RWPE2 (cell line): ENCODE data around the gene AKAP12.
A peak's percentile ranks its signal among the peaks of the same experiment; 100 is the strongest.

ENCODE experiments used
- ATAC-seq: fragments of 200-7000 bp; cut with Tn5 transposase; 3 replicates; pipeline ENCODE4 v1.9.1; 2021; ENCODE audit warnings: low read depth
- DNase-seq: peaks from one replicate; pipeline ENCODE4 v3.0.0-alpha.2; 2020; ENCODE audit warnings: low spot score
- H3K27ac ChIP-seq: fragments of 450-650 bp; 2 replicates; pipeline ENCODE4 v1.5.1; 2017; ENCODE audit warnings: mild to moderate bottlenecking; ENCODE audit not compliant: poor library complexity, severe bottlenecking
- H3K27me3 ChIP-seq: fragments of 250-450 bp; sonication (Bioruptor Pico); 2 replicates; pipeline ENCODE4 v1.5.1; 2021; ENCODE audit warnings: mild to moderate bottlenecking, moderate library complexity; ENCODE audit not compliant: insufficient read depth, poor library complexity, severe bottlenecking
- H3K36me3 ChIP-seq: fragments of 250-450 bp; sonication (Bioruptor Pico); 2 replicates; pipeline ENCODE4 v1.5.1; 2020; ENCODE audit warnings: low read depth, mild to moderate bottlenecking, moderate library complexity
- H3K4me1 ChIP-seq: fragments of 250-450 bp; sonication (Bioruptor Pico); 2 replicates; pipeline ENCODE4 v1.5.1; 2021; ENCODE audit warnings: mild to moderate bottlenecking, moderate library complexity; ENCODE audit not compliant: insufficient read depth, poor library complexity, severe bottlenecking
- H3K4me3 ChIP-seq: fragments of 250-450 bp; sonication (Bioruptor Pico); 2 replicates; pipeline ENCODE4 v1.5.1; 2021; ENCODE audit warnings: mild to moderate bottlenecking, moderate library complexity; ENCODE audit not compliant: severe bottlenecking
- H3K9me3 ChIP-seq: fragments of 250-450 bp; sonication (Bioruptor Pico); 2 replicates; pipeline ENCODE4 v1.5.1; 2021; ENCODE audit warnings: mild to moderate bottlenecking, moderate library complexity; ENCODE audit not compliant: severe bottlenecking
- CTCF ChIP-seq: fragments of 450-650 bp; IDR thresholded peaks from one replicate; pipeline ENCODE4 v1.5.1; 2017; ENCODE audit warnings: mild to moderate bottlenecking, moderate library complexity; ENCODE audit not compliant: poor library complexity, severe bottlenecking

The AKAP12 gene

GRCh38 chr6:151359486-151359885 is 119.7 kb downstream of the AKAP12 start:
- no peak for TF ChIP-seq CTCF
- Histone ChIP-seq H3K4me3 (no peak overlapping the region), H3K36me3 (peaks cover 4% of the 10 kb centered on the region), H3K27me3 (no peaks in the 10 kb centered on the region), H3K9me3 (no peaks in the 10 kb centered on the region), H3K4me1 (no peaks in the 10 kb centered on the region), H3K27ac (no peak overlapping the region)
- ATAC-seq (no peak), DNase-seq (no peak)

DNA sequence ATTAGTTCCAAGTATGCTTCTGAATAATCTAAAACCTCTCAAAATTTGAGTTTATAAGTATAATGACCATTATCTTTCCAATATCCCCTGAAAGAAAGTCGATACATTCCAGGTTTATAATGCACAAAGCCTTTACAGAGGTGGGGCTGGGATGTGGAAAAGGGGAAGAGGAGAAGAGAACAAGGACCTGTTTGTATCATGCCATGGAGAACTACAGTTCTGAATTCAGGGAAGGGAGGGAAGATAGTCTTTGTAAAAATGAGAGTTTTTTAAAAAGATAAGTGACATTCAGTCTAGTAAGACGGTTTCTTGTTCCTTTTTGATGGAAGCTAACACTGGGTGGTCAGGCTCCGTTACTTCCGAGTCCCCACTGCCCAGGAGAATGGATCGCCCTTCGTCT is 125.5 kb downstream of the AKAP12 start:
- Histone ChIP-seq H3K9me3 (no peaks in the 10 kb centered on the region), H3K27ac (no peak overlapping the region), H3K27me3 (no peaks in the 10 kb centered on the region), H3K4me3 (no peak overlapping the region), H3K4me1 (no peaks in the 10 kb centered on the region), H3K36me3 (peaks cover 34% of the 10 kb centered on the region)
- no peak for TF ChIP-seq CTCF
- ATAC-seq (no peak), DNase-seq (no peak)

- DNase-seq: no peak
- H3K36me3 ChIP-seq: peaks cover 35% of the 10 kb centered on the region
- no peak for ATAC-seq
- TF ChIP-seq CTCF: peak; percentile 30
- no peak overlapping the region for H3K4me3 ChIP-seq
- no peaks in the 10 kb centered on the region for H3K9me3 ChIP-seq
- peaks cover 14% of the 10 kb centered on the region for H3K4me1 ChIP-seq
- no peak overlapping the region for H3K27ac ChIP-seq
- H3K27me3 ChIP-seq: no peaks in the 10 kb centered on the region
Measured at GRCh38 chr6:151370509-151371078, 130.8 kb downstream of the AKAP12 start.

GRCh38 chr6:151372164-151372563 is 132.4 kb downstream of the AKAP12 start:
- ATAC-seq: no peak
- Histone ChIP-seq H3K4me3 (no peak overlapping the region), H3K4me1 (peaks cover 14% of the 10 kb centered on the region), H3K27ac (no peak overlapping the region), H3K9me3 (no peaks in the 10 kb centered on the region), H3K27me3 (no peaks in the 10 kb centered on the region), H3K36me3 (peaks cover 23% of the 10 kb centered on the region; the same call in 1 of the 2 replicates)
- TF ChIP-seq CTCF: no peak
- no peak for DNase-seq

- ATAC-seq (no peak), DNase-seq (no peak)
- Histone ChIP-seq H3K27me3 (no peaks in the 10 kb centered on the region), H3K9me3 (no peaks in the 10 kb centered on the region), H3K36me3 (peaks cover 19% of the 10 kb centered on the region; the same call in 1 of the 2 replicates), H3K4me3 (no peak overlapping the region), H3K4me1 (peaks cover 14% of the 10 kb centered on the region), H3K27ac (peak overlapping the region; percentile 36)
- no peak for TF ChIP-seq CTCF
Measured at GRCh38 chr6:151374036-151374683, 134.4 kb downstream of the AKAP12 start.
